GM21423 (cell line): ENCODE data around the gene GPC6.

ENCODE experiments used
- ATAC-seq: cut with Tn5 transposase; IDR thresholded peaks from one replicate; pipeline ENCODE4 v1.9.1; 2021; ENCODE audit warnings: mild to moderate bottlenecking, moderate library complexity; ENCODE audit not compliant: unreplicated experiment

The GPC6 gene

GRCh38 chr13:94218951-94219350 is 992.3 kb downstream of the GPC6 start:
- ATAC-seq = no peak

GRCh38 chr13:94224670-94225069 is 998.1 kb downstream of the GPC6 start:
- ATAC-seq = no peak

GRCh38 chr13:94227255-94227879 is 1000.8 kb downstream of the GPC6 start:
- ATAC-seq = no peak

- no peak for ATAC-seq
Observed at GRCh38 chr13:94228763-94229162, 1002.2 kb downstream of the GPC6 start.

GRCh38 chr13:94232161-94232950 is 1005.7 kb downstream of the GPC6 start:
- ATAC-seq = no peak

GRCh38 chr13:94232956-94233355 is 1006.3 kb downstream of the GPC6 start:
- no peak for ATAC-seq

- no peak for ATAC-seq
Observed at GRCh38 chr13:94233401-94233800, 1006.8 kb downstream of the GPC6 start.

- no peak for ATAC-seq
Observed at GRCh38 chr13:94233837-94234236, 1007.2 kb downstream of the GPC6 start.

- no peak for ATAC-seq
Observed at GRCh38 chr13:94234738-94235137, 1008.1 kb downstream of the GPC6 start.

GRCh38 chr13:94236132-94236531 is 1009.5 kb downstream of the GPC6 start:
- no peak for ATAC-seq

- no peak for ATAC-seq
Observed at GRCh38 chr13:94236872-94237271, 1010.3 kb downstream of the GPC6 start.

- ATAC-seq = no peak
Observed at GRCh38 chr13:94239135-94239534, 1012.5 kb downstream of the GPC6 start.

- no peak for ATAC-seq
Observed at GRCh38 chr13:94242554-94242953, 1015.9 kb downstream of the GPC6 start.

- no peak for ATAC-seq
Observed at GRCh38 chr13:94243551-94243950, 1016.9 kb downstream of the GPC6 start.

- ATAC-seq = no peak
Observed at GRCh38 chr13:94246495-94246894, 1019.9 kb downstream of the GPC6 start.

GRCh38 chr13:94247890-94248289 is 1021.3 kb downstream of the GPC6 start:
- ATAC-seq = no peak

GRCh38 chr13:94248454-94249228 is 1022.0 kb downstream of the GPC6 start:
- no peak for ATAC-seq

GRCh38 chr13:94249512-94249911 is 1022.9 kb downstream of the GPC6 start:
- no peak for ATAC-seq

- ATAC-seq = no peak
Observed at GRCh38 chr13:94251831-94252608, 1025.4 kb downstream of the GPC6 start.

GRCh38 chr13:94254737-94255136 is 1028.1 kb downstream of the GPC6 start:
- no peak for ATAC-seq

- no peak for ATAC-seq
Observed at GRCh38 chr13:94256721-94257120, 1030.1 kb downstream of the GPC6 start.
